HG03039 (cell line): ENCODE data around the gene MGAT4B.

Source experiments
- ATAC-seq: cut with Tn5 transposase; IDR thresholded peaks from one replicate; pipeline ENCODE4 v1.9.1; 2021; ENCODE audit warnings: mild to moderate bottlenecking, moderate library complexity; ENCODE audit not compliant: unreplicated experiment

MGAT4B gene

DNA sequence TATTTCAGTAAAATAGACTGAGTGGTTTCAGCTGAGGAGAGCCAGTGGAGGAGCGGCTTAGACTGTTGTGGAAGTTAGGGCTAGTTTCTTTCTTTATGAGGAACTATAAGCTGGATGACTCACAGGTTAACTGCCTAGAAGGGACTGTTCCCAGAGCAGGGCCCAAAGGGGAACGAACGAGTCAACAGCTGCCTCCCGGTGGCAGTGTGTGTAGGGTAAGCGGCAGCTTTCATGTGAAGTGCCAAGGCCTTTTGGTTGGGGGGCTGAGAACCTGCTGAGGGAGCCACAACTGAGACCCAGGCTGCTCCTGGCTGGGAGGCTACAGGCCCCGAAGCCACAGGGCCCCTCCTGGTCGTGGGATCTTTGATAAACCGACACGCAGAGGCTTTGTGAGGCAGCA is 21.0 kb upstream of the MGAT4B start:
- ATAC-seq: no peak

DNA sequence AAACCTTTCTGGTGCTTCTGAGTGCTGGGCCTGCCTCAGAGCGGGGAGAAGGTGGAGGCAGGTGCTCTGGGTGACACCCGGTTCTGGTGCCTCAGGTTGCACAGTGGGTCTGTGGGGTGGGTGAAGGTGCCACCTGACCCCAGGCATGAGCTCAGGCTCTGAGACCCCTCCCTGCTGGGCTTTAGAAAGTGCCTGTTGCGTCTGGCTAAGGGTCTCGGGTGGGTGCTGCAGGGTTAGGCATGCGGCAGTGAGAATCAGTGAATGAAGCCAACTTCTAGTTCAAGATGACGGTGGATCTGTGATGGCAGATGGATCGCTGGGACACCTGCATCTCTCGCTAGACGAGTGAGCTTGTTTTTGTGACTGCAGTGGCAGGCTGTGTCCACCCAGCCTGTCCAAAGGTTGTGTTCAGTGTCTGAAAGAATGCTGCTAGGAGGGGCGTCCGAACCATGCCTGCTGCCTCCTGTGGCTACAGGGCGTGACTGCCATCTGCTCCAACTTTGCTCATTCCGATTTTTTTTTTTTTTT is 19.1 kb upstream of the MGAT4B start:
- no peak for ATAC-seq

DNA sequence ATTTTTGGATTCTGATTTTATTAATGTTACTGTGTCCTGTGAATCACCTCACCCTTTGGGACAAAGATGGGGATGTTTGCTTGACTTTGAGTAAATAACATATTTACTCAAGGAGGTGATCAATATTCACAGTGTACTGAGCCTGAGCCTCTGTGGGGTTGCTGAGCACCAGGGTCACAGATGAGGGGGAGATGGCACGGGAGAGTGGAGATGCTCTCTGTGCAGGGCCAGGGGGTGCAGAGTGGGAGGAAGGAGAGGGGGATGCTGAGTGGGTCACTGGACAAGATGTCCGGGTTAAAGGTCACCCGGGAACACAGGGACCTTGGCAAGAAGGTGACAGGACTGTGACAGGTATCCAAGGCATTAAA is 18.1 kb upstream of the MGAT4B start:
- ATAC-seq: no peak

DNA sequence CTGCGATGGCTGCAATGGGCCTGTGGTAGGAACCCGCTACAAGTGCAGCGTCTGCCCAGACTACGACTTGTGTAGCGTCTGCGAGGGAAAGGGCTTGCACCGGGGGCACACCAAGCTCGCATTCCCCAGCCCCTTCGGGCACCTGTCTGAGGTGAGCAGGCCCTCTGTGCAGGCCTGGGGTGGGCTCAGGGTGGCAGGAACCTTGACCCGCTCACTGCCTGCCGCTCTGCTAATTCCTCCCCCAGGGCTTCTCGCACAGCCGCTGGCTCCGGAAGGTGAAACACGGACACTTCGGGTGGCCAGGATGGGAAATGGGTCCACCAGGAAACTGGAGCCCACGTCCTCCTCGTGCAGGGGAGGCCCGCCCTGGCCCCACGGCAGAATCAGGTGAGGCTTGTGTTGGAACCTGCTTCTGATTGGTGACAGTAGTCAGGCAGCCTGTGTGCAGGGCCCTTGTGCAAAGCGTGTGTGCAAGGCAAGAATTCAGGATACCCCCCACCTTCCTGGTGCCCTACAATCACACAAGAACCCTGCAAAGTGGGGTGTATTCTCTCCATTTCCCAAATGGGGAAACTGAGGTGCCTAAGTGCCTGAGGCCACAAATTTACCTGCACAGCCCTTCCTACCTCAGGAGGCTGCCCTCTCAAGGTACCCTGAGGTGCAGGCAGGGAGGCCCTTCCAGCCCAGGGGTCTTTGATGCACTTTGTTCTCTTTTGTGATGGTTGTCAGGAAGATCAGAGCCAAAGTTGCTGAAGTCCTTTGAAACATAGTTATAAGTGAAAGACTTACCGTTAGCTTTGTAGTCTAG is 17.5 kb upstream of the MGAT4B start:
- no peak for ATAC-seq

DNA sequence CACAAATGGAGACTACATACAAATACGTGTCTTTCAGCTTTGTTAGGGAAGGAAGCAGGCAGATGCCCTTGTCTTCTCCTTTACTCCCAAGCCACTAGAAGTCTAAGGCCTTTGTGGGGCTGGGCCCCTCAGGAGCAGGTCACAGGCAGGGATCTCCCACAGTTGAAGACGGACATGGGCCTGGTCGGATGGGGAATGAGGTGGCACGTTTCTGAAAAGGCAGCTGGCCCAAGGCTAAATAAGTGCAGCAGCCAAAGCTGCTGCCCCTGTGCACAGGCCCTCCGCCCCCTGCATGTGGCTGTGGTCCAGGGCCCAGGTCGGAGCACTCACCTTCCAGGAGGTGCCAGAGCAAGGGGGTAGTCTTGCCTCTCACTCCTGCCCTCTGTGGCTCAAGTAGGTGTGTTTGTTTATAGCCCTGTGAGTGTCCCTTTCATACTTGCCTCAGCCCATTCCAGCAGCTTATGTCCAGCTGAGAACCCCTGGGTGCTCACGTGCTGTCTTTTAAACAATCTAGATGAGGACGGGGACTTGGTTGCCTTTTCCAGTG is 15.9 kb upstream of the MGAT4B start:
- ATAC-seq: no peak

DNA sequence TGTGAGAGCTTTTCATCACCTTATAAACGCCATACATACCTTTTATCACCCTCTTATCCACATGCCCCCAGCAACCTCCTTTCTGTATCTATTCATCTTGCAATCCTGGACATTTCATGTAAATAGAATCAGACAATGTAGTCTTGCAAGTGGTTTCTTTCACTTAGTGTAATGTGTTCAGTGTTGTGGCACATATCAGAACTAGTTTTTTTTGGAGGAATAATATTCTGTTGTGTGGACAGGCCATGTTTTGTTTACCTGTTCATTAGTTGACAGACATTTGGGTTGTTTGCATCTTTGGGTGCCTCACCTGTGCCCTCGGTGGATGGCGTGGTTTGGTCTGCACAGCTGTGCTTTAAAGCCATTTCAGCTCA is 15.4 kb upstream of the MGAT4B start:
- ATAC-seq: no peak

DNA sequence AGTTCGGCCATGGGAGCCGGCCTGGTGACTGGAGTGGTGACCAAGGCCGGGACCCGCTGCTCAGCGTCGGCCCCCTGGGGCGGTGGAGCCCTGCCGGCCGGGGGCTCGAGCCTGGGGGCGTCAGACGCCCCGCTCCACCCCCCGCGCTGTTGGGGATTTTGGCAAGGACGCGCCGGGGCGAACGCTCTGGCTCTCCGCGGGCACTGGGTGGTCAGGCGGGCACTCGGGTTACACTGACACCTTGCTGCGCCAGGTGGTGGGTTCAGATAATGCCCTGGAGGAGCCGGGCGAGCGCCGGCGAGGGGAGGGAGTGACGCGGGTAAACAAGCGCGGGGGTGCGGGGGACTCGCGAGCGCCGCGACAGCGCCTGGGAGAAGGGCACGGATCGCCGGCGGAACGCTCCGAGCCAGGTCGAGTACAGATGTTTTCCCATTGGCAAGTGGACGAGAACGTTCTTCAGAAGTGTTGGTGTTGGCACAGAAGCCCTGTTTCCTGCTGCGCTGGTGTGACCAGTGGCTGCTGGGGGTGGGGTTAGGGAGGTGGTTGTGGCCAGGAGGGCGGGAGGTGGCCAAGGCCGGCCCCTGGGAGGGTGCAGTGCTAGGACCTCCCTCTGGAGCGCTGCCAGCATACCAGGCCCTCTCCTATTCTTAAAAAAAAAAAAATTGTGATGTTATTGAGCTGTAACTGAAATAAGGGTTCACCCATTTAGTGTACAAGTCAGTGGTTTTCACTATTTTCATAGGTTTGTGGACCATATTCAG is 14.8 kb upstream of the MGAT4B start:
- peak; percentile 33 for ATAC-seq

DNA sequence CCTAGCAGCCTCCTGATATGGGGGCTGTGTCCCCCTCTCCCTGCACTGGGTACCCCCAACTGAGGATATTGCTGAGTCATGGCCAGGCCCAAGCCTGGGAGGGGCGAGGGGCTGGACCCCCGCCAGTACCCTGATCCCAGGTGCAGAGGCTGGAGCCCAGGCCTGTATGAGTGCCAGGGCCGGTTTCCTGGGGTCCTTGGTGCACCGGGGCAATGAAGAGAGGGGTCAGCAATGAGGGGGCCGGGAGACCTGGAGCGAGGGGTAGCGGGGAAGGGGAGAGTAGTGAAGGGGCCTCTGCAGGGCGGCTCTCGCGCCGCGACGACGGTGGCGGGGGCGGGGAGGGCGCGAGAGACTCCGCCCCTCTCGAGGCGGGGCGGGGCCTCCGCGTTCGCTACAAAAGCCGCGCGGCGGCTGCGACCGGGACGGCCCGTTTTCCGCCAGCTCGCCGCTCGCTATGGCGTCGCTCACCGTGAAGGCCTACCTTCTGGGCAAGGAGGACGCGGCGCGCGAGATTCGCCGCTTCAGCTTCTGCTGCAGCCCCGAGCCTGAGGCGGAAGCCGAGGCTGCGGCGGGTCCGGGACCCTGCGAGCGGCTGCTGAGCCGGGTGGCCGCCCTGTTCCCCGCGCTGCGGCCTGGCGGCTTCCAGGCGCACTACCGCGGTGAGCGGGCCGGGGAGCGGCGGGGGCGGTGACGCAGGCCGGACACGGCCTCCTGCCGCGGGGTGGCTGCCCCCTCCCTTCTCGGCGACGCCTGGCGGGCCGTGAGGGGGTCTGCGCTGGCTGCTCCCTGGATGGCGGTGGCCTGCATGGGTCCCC is 14.0 kb upstream of the MGAT4B start, which contains the start of gene SQSTM1:
SQSTM1 (plus strand) TSS at position 423 of the 815 bp plus-strand sequence; CDS start at position 455, 32 bp downstream.
- ATAC-seq: peak; percentile 39

DNA sequence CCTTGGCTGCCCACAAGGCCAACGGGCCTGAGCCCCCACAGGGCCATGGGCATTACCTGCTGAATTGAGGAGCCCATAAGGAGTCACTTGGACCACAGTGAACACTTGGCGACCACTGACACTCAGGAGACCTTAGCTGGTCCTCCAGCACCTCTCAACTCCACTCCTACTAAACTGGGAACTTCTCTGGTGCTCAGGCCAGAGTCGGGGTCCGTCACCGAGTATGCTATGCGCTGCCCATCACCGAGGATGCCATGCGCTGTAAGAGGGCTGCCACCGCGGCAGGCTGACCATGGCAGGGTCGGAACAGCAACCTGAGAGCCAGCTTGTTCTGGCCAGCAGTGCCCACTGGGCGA is 13.4 kb upstream of the MGAT4B start:
- no peak for ATAC-seq

DNA sequence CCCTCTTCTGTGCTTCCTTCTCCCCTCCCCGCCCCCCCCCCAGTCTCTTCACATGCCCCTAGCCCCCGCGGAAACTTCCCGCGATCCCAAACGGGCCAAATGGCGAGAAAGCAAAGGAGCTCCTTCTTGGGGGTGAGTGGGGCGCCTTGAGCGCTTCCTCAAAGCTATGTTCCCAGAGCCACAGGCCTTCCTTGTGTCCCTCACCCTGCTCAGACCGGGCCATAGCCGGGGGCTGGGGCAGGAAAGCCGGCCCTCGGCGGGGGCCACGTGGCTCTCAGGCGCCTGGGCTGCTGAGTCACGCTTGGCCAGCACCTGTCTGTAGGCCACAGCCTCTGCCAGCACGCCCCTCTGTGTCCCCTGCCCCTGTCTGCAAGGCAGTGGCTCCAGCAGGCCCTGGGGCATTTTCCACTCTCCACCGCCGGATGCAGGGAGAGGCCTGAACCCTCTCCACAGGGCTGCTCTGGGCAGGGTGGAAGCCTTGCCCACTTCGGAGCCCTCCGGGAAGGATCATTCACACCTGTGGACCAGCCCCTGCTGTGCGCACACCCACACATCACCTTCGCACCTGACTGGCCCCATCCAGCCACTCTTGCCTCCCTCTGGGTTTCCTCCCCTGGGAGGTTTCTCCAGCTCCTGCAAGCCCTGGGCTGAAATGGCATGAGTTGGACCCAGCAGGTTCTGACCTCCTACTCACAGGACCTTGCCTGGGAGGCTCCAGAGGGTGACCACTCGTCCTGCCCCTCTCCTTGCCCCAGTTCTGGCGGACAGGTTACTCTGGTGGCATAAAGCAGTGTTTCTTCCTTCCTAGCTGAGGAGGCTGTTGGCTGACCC is 12.8 kb upstream of the MGAT4B start:
- no peak for ATAC-seq

DNA sequence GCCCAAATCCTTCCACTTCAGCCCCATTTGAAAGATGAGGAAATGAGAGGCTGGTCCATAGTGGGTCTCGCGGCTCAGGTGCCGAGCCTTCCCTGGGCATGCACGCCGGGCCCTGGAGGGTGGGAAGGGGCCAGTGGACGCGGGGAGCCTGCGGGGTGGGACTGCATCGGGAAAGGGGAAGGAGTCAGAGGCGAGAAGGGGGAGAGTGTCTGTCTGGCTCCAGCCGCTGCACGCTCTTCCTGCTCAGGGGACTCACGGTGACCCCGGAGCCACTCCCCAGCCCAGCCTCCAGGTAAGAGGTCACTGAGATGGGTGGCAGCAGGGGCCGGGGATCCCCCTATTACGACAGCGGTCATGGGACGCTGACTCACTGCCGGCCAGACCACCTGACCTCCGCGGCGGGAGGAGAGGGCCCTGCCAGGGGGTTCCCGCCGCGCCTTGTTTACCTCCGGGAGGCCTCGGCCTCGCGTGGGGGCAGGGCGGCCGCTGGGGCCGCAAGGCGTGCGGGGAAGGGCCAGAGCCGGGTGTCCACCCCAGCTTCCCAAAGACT is 12.2 kb upstream of the MGAT4B start:
- ATAC-seq: peak; percentile 53

DNA sequence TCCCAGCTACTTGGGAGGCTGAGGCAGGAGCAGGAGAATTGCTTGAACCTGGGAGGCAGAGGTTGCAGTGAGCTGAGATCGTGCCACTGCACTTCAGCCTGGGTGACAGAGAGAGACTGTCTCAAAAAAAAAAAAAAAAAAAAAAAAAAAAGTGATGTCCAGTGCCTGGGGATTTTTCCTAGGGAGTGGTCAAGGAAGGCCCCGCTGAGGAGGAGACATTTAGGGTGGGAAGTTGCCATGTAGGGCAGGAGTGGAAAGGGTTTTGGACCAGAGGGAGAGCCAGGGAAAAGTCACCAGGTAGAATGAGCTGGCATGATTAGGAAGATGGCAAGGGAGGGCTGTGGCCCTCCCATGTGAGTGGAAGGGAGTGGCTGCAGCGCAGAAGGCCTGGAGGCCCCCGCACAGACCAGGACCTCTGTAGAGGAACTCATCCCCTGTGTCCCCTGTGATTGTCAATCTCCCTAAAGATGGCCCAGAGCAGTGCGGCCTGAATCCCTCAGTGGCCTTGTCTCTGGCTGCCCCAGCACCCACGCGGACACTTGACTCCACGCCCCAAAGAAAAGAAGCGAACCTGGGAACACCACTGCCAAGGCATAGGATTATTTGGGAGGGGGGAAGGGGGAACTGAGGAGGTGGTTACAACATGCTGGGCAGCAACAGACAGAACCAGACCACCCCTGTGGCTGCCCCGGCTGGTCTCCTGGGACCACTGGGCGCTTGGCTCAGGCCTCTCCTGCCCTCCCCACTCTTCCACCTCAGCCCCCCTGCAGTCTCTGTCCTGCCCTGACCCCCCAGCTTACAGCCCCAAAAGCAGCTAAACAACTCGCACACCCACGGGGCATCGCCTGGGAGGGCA is 11.5 kb upstream of the MGAT4B start:
- no peak for ATAC-seq

DNA sequence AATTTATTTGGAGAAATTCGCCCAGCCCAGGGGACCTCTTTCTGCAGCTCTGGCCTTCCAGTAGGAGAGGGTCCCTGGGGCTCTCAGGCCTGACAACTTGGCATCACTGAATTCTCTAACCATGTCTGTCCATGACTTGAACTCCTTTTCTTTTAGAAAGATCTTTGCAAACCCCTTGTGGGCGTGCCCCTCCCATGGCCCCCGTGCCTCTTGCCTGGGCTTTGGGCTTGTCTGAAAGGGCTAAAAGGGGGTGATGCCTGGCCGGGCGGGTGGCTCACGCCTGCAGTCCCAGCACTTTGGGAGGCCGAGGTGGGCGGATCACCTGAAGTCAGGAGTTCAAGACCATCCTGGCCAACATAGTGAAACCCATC is 10.8 kb upstream of the MGAT4B start:
- no peak for ATAC-seq

DNA sequence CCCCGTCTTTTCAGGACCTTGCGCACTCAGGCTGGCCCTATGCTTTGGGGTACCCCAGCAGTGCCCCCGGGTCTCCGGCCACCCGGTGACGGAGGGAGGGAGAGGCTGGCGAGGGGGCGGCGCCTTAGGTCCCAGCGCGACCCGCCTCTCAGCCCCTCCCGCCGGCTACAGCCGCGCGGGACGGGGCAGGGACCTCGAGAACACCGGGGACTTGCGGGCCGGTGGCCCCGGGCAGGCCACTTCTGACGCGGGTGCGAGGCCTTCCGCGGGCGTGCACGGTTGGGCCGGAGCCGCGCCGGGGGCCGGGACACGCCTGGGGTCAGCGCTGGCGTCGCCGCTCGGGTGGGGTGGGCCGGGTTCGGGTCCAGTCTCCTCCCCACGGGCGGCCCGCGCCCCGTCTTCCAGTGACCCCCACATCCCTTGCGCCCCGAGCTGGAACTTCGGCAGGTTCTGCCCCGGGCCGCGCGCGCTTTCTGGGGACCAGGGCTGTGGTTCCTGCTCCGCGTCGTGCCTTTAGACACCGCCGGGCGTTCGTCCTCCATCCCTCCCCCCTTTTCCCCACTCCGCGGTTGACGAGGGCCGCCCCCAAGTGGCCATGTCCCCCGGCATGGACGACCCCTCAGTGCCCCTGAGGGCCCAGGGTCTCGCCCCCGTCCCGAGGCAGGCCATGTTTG is 10.3 kb upstream of the MGAT4B start:
- ATAC-seq: no peak

DNA sequence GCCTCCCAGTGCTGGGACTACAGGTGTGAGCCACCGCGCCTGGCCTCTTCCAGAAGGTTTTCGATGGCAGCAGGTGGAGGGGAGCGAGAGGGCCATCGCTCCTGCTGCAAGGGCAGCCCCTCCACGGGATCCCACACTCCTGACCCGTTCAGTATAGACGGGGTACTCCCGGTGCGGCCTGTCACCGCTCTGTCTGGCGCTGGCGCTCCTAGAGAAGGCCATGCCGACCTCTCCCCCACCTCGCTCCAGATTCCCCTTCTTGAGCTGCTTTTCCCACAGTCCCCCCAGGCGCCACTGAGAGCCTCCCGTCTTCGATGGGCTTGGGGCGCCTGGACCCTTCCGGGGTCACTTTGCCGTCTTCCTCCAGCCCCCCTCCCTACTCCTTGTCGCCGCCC is 9.7 kb upstream of the MGAT4B start:
- ATAC-seq: no peak

DNA sequence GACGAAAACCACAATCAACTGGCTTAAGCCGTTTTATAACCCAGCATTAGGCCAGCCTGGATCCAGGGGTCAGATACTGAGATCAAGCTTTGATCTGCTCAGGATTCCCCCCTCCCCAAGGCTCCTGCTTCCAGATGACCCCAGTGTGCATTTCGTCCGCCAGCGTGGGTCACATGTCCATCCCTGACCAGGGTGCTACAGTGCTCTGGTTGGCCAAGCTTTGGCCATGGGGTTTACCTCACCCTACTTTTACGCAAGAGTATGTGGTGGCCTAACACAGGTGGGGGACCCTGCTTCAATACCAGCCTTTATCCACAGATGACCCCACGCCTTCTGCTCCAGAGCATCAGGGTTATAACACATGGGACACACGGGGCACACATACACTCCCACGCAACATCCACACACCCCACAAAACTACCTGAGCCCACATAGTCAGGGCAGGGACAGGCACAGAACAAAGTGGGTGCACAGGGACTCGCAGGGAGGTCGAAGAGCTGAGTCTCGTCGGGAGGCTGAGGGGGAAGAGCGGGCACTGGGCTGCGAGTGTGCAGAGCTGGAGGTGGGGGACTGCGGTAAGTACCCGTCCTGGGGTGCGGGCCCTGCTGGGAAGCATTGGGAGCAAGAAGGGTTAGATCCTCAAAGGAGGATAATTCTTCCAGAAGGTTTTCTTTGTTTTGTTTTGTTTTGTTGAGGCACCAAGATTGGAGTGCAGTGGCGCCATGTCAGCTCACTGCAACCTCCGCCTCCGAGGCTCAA is 9.0 kb upstream of the MGAT4B start:
- no peak for ATAC-seq

DNA sequence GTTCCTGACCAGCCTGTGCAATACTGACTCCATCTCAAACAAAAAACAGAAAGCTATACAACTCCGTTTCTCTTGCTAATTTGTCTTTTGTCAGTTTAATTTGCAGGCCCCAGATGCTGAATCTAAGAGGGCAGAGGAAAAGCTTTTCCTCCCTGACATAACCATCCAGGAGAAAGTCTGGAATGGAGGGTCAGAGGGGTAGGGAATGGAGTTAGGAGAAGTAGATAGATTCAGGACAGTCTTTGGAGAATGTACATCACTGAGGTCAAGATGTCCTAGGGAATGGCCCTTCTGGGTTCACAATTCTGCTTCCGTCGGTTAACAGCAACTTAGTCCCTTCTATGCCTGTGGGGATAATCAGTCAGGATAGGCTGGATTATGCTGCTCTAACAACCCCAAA is 7.4 kb upstream of the MGAT4B start:
- no peak for ATAC-seq
